CD4-positive, alpha-beta T cell treated with Interleukin-10 for 1 hour (primary cell): ENCODE results near the gene KCNC1.

Experiments used
- DNase-seq: peaks from one replicate; pipeline ENCODE4 v3.0.0-alpha.2; 2020

Gene KCNC1

GRCh38 chr11:17762309-17762974 lies 27.9 kb downstream of the KCNC1 start:
- DNase-seq, result no peak

- no peak for DNase-seq
Observed at GRCh38 chr11:17763244-17763643, 28.7 kb downstream of the KCNC1 start.

GRCh38 chr11:17763703-17764102 lies 29.1 kb downstream of the KCNC1 start:
- no peak for DNase-seq

GRCh38 chr11:17764446-17765218 lies 30.1 kb downstream of the KCNC1 start:
- no peak for DNase-seq

GRCh38 chr11:17765356-17766072 lies 30.9 kb downstream of the KCNC1 start:
- no peak for DNase-seq

GRCh38 chr11:17766073-17766359 lies 31.4 kb downstream of the KCNC1 start:
- no peak for DNase-seq

- DNase-seq, result no peak
Observed at GRCh38 chr11:17766590-17766989, 32.0 kb downstream of the KCNC1 start.

- no peak for DNase-seq
Observed at GRCh38 chr11:17767301-17767885, 32.8 kb downstream of the KCNC1 start.

- no peak for DNase-seq
Observed at GRCh38 chr11:17767914-17768313, 33.3 kb downstream of the KCNC1 start.

- DNase-seq, result no peak
Observed at GRCh38 chr11:17768547-17768946, 34.0 kb downstream of the KCNC1 start.

- no peak for DNase-seq
Observed at GRCh38 chr11:17769218-17769617, 34.6 kb downstream of the KCNC1 start.

GRCh38 chr11:17770048-17770652 lies 35.6 kb downstream of the KCNC1 start:
- no peak for DNase-seq

- no peak for DNase-seq
Observed at GRCh38 chr11:17770917-17771316, 36.3 kb downstream of the KCNC1 start.

GRCh38 chr11:17771415-17771814 lies 36.8 kb downstream of the KCNC1 start:
- no peak for DNase-seq

GRCh38 chr11:17771841-17772401 lies 37.3 kb downstream of the KCNC1 start:
- DNase-seq, result no peak

GRCh38 chr11:17772704-17773600 lies 38.4 kb downstream of the KCNC1 start:
- no peak for DNase-seq

GRCh38 chr11:17773674-17774073 lies 39.1 kb downstream of the KCNC1 start:
- DNase-seq, result no peak

GRCh38 chr11:17774232-17775034 lies 39.9 kb downstream of the KCNC1 start:
- DNase-seq, result no peak

- DNase-seq, result no peak
Observed at GRCh38 chr11:17775035-17775348, 40.4 kb downstream of the KCNC1 start.

GRCh38 chr11:17775507-17776211 lies 41.1 kb downstream of the KCNC1 start:
- DNase-seq, result no peak
